ENCODE results near the gene MICA. TPM values are rescaled to one million over a fixed set of nuclear protein-coding genes. Genes with fewer than 3 reads are reported as not detected.

MICA gene
- 24.0 and 42.6 TPM in 2 replicates for total RNA-seq (2014; rRNA removed; shearing (Covaris generic))
- polyA plus RNA-seq (2016; fragmentation: Nextera tagmentation; extraction: Ambion mirVana), result 36.9 and 38.0 TPM in 2 replicates

DNA sequence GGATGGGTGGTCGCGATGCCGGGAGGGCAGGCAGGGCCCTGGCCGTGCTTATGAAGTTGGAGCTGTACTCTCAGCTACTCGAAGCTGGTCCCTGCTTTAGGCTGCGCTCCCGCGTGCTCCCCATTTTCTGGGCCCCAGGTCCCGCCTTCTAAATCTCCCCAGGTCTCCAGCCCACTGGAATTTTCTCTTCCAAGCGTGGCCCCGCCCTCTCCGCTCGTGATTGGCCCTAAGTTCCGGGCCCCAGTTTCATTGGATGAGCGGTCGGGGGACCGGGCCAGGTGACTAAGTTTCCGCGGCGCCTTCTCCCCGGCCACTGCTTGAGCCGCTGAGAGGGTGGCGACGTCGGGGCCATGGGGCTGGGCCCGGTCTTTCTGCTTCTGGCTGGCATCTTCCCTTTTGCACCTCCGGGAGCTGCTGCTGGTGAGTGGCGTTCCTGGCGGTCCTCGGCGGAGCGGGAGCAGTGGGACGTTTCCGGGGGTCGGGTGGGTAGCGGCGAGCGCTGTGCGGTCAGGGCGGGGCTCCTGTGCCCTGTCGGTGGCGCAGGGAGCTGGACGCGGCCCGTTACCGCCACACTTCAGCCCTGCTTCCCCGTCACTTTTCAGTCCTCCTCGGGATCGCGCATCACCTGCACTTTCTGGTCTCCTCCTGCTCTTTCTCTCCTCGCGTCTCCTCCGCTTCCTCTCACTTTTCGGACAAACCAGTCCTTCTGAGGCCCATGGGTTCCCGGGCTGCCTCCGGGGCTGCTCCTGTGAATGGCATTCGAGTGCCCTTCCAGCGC, at the start of gene MICA:
Gene MICA, plus strand, starts transcription at position 313 of the 778 bp plus-strand sequence. Its CDS starts 38 bp downstream, at position 351.
- TF ChIP-seq EZH2phosphoT487 (IDR thresholded peaks at IDR 0.05; ENCODE audit: insufficient read depth, low read depth) (no peak), EZH2 (IDR thresholded peaks at IDR 0.05; ENCODE audit: insufficient read depth, poor library complexity, severe bottlenecking) (no peak)
- peak within 1 kb of the TSS; percentile 92 for H3K4me3 ChIP-seq
- no peaks in the 10 kb centered on the region for H3K36me3 ChIP-seq (ENCODE audit: low read depth)
- H2AFZ ChIP-seq, result peak within 1 kb of the TSS; percentile 16
- in situ Hi-C loops (cut with MboI), result no loop called here
- 1% methylated on average over 38 to 40 of the region's 58 CpGs for WGBS, 2 experiments (ENCODE audit: low coverage in 1 of 2, low lambda C conversion rate in 2 of 2, missing lambda C conversion rate in 2 of 2)
- H3K9me2 ChIP-seq (ENCODE audit: insufficient read depth), result no peaks in the 10 kb centered on the region
- H3K4me1 ChIP-seq (ENCODE audit: insufficient read depth), result peaks cover 44% of the 10 kb centered on the region
- H4K20me1 ChIP-seq (ENCODE audit: insufficient read depth), result peaks cover 26% of the 10 kb centered on the region
- no peaks in the 10 kb centered on the region for H3K27me3 ChIP-seq (replicated peaks; ENCODE audit: insufficient read depth)
- no peaks in the 10 kb centered on the region for H3K9me3 ChIP-seq (ENCODE audit: low read depth)
- H3K27ac ChIP-seq, result peak within 1 kb of the TSS; percentile 95
- H3K79me2 ChIP-seq (ENCODE audit: insufficient read depth), result peaks cover 91% of the 10 kb centered on the region
- H3K4me2 ChIP-seq (ENCODE audit: unreplicated experiment), result peak within 1 kb of the TSS; percentile 97
- peak; percentile 97 for DNase-seq
- H3K9ac ChIP-seq, result peak within 1 kb of the TSS; percentile 96
- H3F3A ChIP-seq (ENCODE audit: insufficient read depth), result peaks cover 46% of the 10 kb centered on the region

DNA sequence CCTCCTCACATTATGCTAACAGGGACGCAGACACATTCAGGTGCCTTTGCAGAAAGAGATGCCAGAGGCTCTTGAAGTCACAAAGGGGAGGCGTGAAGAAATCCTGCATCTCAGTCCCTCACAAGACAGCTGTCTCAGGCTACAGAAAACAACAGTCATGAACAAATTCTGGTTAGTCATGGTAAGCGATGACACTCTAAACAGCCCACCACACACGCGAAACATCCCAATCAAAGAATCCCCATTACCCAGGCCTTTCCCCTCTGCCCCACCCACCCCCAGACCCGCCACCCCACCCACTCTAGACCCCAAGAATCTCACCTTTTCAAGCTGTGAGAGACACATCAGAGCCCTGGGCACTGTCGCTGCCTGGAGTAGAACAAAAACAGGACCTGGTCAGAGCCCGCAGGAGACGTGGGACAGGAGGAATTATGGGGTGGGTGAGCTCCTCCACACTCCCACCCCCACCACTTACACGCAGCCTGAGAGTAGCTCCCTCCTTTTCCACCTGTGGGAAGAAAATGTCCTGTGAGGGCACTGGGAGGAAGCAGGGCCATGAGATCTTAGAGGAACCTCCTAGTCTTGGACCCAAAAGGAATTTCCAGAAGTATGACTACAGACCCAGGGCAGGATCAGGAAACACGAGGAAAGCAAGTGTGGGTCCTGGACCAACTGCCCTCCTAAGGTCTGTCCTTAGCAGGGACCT, 49.1 kb upstream of the MICA start:
- DNase-seq, result no peak
- H4K20me1 ChIP-seq (ENCODE audit: insufficient read depth), result no peaks in the 10 kb centered on the region
- no peaks in the 10 kb centered on the region for H3K9me2 ChIP-seq (ENCODE audit: insufficient read depth)
- TF ChIP-seq EZH2phosphoT487 (IDR thresholded peaks at IDR 0.05; ENCODE audit: insufficient read depth, low read depth), result no peak
- no peak for TF ChIP-seq EZH2 (IDR thresholded peaks at IDR 0.05; ENCODE audit: insufficient read depth, poor library complexity, severe bottlenecking)
- no peaks in the 10 kb centered on the region for H3K79me2 ChIP-seq (ENCODE audit: insufficient read depth)
- no peak overlapping the region for H2AFZ ChIP-seq
- 70 to 85% methylated on average over 7 to 11 of the region's 11 CpGs for WGBS, 2 experiments (ENCODE audit: low coverage in 1 of 2, low lambda C conversion rate in 2 of 2, missing lambda C conversion rate in 2 of 2)
- no peaks in the 10 kb centered on the region for H3K9me3 ChIP-seq (ENCODE audit: low read depth)
- no peak overlapping the region for H3K4me3 ChIP-seq
- H3K4me2 ChIP-seq (ENCODE audit: unreplicated experiment), result no peak overlapping the region
- H3F3A ChIP-seq (ENCODE audit: insufficient read depth), result no peaks in the 10 kb centered on the region
- H3K27ac ChIP-seq, result no peak overlapping the region
- in situ Hi-C loops (cut with MboI), result no loop called here
- H3K36me3 ChIP-seq (ENCODE audit: low read depth), result no peaks in the 10 kb centered on the region
- H3K4me1 ChIP-seq (ENCODE audit: insufficient read depth), result no peaks in the 10 kb centered on the region
- H3K9ac ChIP-seq, result no peak overlapping the region
- H3K27me3 ChIP-seq (replicated peaks; ENCODE audit: insufficient read depth), result peaks cover 9% of the 10 kb centered on the region

DNA sequence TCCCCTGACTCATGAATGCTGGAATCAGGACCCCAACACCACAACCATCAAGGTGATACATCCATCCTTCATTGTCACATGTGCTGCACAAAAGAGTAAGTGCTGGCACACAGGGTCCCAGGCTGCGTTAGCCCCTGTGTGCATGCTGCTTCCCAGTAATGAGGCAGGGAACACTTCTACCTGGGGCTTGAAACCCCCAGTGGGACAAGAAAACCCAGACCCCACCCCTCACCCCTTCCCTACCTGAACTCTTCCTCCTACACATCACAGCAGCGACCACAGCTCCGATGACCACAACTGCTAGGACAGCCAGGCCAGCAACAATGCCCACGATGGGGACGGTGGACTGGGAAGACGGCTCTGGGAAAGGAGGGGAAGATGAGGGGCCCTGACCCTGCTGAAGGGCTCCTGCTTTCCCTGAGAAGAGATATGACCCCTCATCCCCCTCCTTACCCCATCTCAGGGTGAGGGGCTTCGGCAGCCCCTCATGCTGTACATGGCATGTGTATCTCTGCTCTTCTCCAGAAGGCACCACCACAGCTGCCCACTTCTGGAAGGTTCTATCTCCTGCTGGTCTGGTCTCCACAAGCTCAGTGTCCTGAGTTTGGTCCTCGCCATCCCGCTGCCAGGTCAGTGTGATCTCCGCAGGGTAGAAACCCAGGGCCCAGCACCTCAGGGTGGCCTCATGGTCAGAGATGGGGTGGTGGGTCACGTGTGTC, 48.4 kb upstream of the MICA start:
- Histone ChIP-seq H3K36me3 (ENCODE audit: low read depth) (no peaks in the 10 kb centered on the region), H2AFZ (no peak overlapping the region), H3K4me1 (ENCODE audit: insufficient read depth) (no peaks in the 10 kb centered on the region), H3K9ac (no peak overlapping the region), H3K9me2 (ENCODE audit: insufficient read depth) (no peaks in the 10 kb centered on the region), H3K9me3 (ENCODE audit: low read depth) (no peaks in the 10 kb centered on the region), H3K27me3 (replicated peaks; ENCODE audit: insufficient read depth) (peaks cover 13% of the 10 kb centered on the region), H3K79me2 (ENCODE audit: insufficient read depth) (no peaks in the 10 kb centered on the region), H3F3A (ENCODE audit: insufficient read depth) (no peaks in the 10 kb centered on the region), H3K4me2 (ENCODE audit: unreplicated experiment) (no peak overlapping the region), H4K20me1 (ENCODE audit: insufficient read depth) (no peaks in the 10 kb centered on the region), H3K4me3 (no peak overlapping the region), H3K27ac (no peak overlapping the region)
- 79 to 80% methylated on average over 11 of the region's 11 CpGs for WGBS, 2 experiments (ENCODE audit: low coverage in 1 of 2, low lambda C conversion rate in 2 of 2, missing lambda C conversion rate in 2 of 2)
- DNase-seq, result no peak
- TF ChIP-seq EZH2 (IDR thresholded peaks at IDR 0.05; ENCODE audit: insufficient read depth, poor library complexity, severe bottlenecking) (no peak), EZH2phosphoT487 (IDR thresholded peaks at IDR 0.05; ENCODE audit: insufficient read depth, low read depth) (no peak)
- in situ Hi-C loops (cut with MboI), result no loop called here

DNA sequence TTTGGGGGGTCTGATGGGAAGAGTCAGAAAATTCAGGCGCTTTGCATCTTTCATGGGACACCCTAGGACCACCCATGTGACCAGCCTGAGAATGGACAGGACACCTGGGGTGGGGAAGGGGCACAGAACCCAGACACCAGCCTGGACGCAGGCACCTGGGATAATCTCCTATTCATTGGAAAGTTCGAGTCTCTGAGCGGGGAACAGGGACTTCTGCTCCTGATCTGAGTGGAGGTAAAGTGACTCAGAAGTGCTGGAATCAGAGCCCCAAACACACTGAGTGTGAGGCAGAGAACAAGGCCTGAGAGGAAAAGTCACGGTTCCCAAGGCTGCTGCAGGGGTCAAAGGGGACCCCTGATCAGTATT, 47.8 kb upstream of the MICA start:
- WGBS, 2 experiments (ENCODE audit: low coverage in 1 of 2, low lambda C conversion rate in 2 of 2, missing lambda C conversion rate in 2 of 2), result 95 to 98% methylated on average over 5 of the region's 5 CpGs
- TF ChIP-seq EZH2 (IDR thresholded peaks at IDR 0.05; ENCODE audit: insufficient read depth, poor library complexity, severe bottlenecking) (no peak), EZH2phosphoT487 (IDR thresholded peaks at IDR 0.05; ENCODE audit: insufficient read depth, low read depth) (no peak)
- Histone ChIP-seq H3K9me3 (ENCODE audit: low read depth) (no peaks in the 10 kb centered on the region), H3K27me3 (replicated peaks; ENCODE audit: insufficient read depth) (peaks cover 17% of the 10 kb centered on the region), H4K20me1 (ENCODE audit: insufficient read depth) (no peaks in the 10 kb centered on the region), H3K4me1 (ENCODE audit: insufficient read depth) (no peaks in the 10 kb centered on the region), H3K9ac (no peak overlapping the region), H3K79me2 (ENCODE audit: insufficient read depth) (no peaks in the 10 kb centered on the region), H3K9me2 (ENCODE audit: insufficient read depth) (no peaks in the 10 kb centered on the region), H3K27ac (no peak overlapping the region), H2AFZ (no peak overlapping the region), H3K4me3 (no peak overlapping the region; the same call in 1 of the 2 replicates), H3K4me2 (ENCODE audit: unreplicated experiment) (no peak overlapping the region), H3F3A (ENCODE audit: insufficient read depth) (no peaks in the 10 kb centered on the region), H3K36me3 (ENCODE audit: low read depth) (no peaks in the 10 kb centered on the region)
- peak; percentile 17 for DNase-seq
- in situ Hi-C loops (cut with MboI), result no loop called here
